Effector CD4-positive, alpha-beta T cell (primary cell): Measurements from ENCODE around the gene CCDC78.

ENCODE experiments used
- DNase-seq: peaks from one replicate; pipeline ENCODE4 v3.0.0-alpha.2; 2020
- total RNA-seq: gene quantifications from one replicate; lab custom pipeline; 2026; lab: John Stamatoyannopoulos, UW

CCDC78 gene
- total RNA-seq: 4.7 reads per million, percentile 18 among the genes with 10 or more reads in this experiment

DNA sequence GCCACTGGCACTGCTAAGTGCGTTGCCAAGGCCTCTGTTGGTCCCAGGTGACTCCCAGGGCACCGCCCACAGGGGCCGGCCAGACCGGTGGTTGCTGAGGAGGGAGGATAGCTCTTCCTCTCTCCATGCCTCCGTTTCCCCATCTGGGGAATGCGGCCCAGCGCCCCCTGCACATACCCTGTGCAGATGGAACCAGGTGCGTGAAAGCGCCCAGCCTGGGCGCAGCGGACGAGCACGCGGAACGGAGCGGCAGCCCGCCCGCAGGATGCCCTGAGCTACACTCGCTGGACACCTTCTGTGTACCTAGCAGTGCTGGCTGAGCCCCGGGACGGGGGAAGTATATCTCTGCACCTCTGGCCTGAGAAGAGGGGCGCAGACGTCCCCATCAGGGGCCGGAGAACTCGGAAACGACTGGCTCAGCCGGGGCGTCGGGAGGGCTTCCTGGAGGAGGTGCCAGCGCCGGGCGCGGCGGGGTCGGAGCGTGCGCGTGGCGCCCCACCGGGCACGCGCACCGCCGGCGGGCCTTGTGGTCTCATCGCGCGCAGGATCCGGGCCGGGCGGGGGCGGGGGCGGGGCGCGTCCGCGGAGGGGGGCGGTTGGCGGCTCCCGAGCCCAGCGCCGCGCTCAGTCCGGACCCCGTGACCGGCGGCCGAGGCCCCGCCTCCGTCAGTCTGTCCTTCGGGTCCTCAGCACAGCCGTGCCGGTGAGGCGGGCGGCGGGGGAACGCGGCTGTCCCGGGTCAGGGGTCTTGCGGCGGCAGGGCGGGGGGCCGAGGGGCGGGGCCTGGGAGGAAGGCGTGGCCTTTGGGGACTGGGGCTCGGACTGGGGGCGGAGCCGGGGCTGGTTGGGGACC is at the start of gene CCDC78, which contains the start of gene HAGHL:
CCDC78 (minus strand) TSS at position 6 of the 853 bp plus-strand sequence. CDS start 76 bp downstream, outside the sequence.
HAGHL (plus strand) TSS at position 669 of the 853 bp plus-strand sequence. CDS start 404 bp downstream, outside the sequence.
- peak; percentile 34 for DNase-seq

DNA sequence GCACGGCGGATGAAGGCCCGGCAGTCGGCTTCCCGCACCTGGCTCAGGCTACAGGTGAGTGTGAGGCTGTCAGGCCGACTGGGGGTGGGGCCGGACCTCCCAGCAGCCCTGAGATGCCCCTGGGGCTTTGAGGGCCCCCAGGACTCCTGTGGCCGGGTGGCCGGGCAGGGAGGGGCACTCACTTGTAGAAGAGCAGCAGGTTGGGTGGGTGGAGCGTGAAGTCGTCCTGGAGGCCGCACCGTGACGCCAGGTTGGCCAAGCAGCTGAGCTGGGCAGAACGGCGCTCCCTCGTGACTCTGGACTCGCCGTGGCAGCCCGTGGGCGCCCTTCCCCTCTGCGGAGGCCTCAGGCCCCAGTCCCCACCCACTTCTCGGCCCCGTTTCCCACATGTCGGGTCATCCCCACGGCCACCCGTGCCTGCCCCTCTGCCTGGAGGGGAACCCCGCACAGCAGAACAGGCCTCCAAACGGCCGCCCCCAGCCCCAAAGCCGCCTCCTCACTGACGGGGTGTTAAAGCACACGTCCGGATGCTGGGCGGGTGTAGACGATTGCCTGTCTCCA is 49.1 kb upstream of the CCDC78 start:
- DNase-seq: no peak

DNA sequence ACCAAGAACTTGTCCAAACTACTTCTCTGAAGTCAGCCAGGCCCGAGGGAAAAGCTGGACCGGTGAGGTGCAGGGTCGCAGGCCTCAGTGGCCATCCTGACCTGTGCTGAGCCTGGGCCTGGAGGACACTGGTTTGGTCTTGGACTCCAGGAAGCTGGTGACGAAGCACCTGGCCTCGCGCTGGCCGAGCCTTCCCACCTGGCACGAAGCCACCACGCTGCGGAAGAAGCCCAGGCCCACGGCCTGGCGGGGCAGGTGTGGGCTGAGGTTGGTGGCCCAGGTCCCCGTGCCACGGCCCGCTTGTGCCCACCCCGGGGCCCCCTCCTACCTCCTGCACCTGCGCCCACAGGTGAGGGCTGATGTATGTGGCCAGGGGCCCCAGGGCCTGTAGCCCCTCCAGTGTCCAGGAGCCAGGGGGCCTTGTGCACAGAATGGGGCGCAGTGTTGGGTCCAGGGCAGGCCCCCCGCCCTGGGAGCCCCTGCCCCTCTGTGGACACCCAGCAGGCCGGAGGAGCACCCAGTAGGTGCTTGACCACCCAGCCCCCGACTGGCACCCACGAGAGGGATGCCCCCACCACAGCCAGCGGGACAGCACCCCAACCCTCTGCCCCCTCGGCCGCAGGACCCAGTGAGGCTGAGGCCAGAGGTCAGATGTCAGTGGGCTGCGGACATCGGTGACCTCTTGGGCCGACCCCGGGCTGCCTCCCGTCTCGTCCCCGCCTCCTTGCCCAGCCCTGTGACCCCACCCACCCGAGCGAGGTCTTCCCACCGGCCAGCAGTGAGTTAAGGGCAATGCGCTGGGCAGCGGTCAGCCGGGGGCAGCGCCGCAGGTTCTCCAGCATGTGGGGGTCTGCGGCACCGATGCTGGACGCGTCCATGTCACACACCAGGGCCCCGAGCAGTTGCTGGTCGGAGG is 48.1 kb upstream of the CCDC78 start:
- DNase-seq: no peak

DNA sequence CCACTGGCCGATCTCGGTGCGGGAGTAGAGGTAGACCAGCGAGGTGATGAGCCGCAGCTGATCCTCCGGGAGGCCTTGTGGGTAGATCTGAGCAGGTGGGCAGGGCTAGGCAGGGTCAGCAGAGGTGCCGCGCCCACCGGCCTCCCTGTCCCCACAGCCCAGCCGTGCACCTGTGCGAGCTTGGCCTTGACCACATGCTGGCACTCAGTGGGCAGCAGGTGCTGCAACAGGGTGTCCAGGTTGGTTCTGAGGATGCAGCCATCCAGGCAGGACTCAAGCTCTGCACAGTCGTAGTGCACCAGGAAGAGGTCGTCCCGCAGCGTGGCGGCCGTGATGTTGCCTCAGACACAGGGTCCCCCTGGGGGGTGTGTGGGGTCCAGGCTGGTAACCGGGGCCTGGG is 46.7 kb upstream of the CCDC78 start:
- no peak for DNase-seq

DNA sequence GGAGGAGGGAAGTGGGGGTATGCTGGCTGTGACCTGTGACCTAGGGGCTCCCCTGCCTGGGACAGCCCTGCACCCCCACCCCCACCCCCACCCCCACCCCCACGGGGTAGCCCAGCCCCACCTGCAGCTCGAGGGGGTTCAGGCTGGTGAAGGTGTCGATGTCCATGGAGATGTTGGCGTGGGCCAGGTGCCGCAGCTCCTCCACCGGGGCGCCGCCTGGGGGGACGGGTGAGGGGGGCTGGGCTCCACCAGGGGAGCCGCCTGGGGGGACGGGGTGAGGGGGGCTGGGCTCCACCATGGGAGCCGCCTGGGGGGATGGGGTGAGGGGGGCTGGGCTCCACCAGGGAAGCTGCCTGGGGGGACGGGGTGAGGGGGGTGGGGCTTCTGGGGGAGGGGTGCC is 44.2 kb upstream of the CCDC78 start:
- no peak for DNase-seq

DNA sequence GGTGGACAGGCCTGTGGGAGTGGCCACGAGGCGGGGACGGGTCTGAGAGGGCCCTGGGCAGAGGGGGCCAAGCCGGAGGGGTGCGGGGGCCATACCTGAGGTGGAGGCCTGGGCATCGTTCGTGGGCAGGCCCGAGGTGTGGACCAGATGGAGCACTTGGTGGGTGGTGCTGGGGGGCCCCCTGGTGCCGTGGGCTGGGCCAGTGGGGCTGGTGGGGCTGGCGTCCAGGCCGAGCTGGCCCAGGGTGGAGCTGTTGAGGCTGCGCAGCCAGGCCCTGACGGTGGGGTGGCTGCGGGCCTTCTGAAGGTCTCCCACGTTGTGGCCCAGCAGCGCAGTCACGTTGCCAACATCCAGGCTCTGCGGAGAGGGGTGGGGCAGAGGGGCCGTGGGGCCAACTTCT is 43.7 kb upstream of the CCDC78 start:
- no peak for DNase-seq

DNA sequence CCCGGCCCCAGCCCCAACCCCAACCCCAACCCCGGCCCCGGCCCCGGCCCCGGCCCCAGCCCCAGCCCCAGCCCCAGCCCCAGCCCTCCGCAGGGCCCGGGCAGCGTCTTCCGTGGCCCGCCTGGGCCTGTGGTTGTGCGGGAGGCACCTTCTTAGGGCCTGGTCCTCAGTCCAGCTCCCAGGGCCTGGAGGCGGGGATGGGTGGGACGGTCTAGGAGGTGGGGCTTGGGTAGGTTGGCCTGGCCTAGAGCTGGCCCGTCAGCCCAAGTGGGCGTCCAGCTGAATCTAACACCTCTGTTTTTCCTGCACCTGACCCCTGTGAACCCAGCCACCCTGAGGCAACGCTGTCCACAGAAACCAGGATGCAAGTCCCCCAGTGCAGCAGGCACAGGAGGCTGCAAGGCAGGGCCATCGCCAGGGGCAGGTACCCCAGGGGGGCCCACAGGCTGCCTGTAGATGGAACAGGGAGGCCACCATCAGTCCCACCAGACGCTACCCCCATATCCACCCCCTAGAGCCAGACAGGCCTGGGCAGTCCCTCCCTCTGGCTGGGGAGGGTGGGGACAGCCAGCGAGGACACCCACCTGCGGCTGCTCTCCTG is 43.0 kb upstream of the CCDC78 start:
- no peak for DNase-seq

DNA sequence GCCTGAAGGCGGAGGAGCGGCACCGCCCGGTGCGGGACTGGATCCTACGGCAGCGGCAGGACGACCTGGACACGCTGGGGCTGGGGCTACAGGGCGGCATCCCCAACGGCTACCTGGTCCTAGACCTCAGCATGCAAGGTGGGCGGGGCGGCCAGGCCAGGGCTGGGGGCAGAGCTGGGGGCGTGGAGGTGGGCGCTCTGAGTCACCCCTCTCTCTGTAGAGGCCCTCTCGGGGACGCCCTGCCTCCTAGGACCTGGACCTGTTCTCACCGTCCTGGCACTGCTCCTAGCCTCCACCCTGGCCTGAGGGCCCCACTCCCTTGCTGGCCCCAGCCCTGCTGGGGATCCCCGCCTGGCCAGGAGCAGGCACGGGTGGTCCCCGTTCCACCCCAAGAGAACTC is 42.2 kb upstream of the CCDC78 start:
- no peak for DNase-seq

DNA sequence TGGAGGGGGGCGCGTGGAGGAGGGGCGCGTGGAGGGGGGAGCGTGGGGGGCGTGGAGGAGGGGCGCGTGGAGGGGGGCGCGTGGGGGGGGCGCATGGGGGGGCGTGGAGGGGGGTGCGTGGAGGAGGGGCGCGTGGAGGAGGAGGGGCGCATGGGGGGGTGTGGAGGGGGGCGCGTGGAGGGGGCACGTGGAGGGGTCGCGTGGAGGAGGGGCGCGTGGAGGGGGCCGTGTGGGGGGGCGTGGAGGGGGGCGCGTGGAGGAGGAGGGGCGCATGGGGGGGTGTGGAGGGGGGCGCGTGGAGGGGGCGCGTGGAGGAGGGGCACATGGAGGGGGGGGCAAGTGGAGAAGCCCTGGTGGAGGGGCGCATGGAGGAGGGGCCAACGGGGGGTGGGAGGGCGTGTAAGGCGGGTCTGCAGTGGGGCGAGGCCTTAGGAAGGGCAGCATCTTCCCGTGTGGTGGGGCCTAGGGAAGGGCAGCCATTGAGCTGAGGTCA is 41.5 kb upstream of the CCDC78 start:
- no peak for DNase-seq

DNA sequence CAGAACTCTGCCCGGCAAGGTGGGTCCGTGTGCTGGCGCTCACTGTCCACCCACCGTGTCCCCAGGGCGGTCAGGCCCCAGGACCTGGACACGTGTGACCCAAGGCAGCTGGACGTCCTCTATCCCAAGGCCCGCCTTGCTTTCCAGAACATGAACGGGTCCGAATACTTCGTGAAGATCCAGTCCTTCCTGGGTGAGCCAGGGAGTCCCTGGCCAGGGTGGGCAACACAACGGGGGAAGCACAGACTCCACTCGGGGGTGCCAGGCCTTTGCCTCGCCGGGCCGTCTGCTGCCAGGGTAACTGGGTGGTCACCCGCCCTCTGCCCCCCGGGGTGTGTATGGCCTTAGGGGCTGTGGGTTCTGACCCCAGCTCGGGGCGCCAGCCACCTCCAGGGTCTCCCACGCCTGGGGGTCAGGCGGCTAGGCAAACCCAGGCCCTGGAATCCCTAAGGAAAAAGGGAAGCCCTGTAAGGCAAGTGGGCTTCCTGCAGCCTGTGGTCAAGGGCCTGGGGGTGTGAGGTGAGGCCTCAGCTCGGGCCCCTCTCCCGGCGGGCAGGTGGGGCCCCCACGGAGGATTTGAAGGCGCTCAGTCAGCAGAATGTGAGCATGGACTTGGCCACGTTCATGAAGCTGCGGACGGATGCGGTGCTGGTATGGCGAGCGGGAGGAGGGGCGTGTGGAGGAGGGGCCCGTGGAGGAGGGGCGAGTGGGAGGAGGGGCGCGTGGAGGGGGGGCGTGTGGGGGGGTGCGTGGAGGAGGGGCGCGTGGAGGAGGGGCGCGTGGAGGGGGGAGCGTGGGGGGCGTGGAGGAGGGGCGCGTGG is 40.8 kb upstream of the CCDC78 start:
- DNase-seq: no peak

DNA sequence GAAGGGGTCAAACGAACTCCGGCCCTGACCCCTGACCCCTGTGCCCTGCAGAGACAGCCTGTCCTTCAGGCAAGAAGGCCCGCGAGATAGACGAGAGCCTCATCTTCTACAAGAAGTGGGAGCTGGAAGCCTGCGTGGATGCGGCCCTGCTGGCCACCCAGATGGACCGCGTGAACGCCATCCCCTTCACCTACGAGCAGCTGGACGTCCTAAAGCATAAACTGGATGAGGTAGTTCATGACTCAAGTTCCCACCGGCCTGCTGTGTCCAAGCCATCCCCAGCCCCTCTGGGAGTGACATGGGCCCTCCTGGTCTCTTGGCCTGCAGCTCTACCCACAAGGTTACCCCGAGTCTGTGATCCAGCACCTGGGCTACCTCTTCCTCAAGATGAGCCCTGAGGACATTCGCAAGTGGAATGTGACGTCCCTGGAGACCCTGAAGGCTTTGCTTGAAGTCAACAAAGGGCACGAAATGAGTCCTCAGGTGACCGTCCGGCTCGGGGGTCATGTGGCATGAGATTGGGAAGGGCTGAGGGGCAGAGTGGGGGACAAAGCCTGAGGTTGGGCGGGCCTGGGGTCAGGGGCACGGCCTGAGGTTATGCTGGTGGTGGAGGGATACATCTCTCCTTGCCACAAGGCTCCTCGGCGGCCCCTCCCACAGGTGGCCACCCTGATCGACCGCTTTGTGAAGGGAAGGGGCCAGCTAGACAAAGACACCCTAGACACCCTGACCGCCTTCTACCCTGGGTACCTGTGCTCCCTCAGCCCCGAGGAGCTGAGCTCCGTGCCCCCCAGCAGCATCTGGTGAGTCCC is 40.0 kb upstream of the CCDC78 start:
- no peak for DNase-seq

DNA sequence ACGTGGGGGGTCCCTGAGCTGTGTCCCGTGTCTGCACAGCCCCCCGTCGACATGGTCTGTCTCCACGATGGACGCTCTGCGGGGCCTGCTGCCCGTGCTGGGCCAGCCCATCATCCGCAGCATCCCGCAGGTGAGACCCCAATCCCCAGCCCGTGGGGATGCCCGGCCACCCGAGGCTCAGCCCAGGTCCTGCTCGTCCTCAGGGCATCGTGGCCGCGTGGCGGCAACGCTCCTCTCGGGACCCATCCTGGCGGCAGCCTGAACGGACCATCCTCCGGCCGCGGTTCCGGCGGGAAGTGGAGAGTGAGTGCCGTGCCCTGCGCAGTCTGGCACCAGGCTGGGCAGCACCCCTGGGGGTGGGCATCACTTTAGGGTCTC is 39.2 kb upstream of the CCDC78 start:
- DNase-seq: no peak

DNA sequence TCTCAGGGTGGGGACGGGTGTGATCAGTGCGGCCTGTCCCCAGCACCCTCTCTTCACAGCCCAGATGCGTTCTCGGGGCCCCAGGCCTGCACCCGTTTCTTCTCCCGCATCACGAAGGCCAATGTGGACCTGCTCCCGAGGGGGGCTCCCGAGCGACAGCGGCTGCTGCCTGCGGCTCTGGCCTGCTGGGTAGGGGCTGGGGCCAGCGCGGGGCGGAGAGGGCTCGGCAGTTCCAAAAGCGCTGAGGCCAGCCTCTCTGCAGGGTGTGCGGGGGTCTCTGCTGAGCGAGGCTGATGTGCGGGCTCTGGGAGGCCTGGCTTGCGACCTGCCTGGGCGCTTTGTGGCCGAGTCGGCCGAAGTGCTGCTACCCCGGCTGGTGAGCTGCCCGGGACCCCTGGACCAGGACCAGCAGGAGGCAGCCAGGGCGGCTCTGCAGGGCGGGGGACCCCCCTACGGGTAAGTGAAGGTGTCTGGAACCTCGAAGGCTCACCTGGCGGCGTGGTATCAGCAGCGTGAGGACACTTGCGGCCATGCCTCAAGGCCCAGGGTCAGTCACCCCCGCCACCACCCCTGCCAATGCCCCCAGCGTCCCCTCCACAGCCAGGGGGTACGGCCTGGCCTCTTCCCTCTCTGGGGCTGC is 38.7 kb upstream of the CCDC78 start:
- no peak for DNase-seq

DNA sequence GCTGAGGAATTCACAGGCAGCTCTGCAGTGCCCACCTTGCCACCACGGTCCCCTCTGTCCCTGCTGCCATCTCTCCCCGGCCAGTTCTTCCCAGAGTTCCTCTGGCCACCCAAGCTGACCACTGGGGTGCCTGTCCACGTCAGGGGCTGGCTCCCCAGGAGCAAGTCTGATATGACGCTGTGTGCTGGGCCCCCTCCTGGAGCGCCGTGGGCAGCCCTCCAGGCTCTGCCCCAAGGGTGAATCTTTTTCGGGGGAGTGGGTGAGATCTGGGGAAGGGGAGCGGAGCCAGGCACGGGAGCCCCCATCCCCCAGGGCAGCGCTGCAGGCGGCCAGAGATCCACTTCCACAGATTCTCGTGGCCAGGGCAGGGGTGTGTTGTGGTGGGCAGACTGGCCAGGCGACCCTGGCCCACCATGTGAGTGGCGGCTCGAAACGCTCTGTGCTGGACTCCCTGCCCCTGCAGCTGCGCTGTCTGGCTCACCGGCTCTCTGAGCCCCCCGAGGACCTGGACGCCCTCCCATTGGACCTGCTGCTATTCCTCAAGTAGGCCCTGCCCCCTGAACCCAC is 38.0 kb upstream of the CCDC78 start:
- DNase-seq: no peak

DNA sequence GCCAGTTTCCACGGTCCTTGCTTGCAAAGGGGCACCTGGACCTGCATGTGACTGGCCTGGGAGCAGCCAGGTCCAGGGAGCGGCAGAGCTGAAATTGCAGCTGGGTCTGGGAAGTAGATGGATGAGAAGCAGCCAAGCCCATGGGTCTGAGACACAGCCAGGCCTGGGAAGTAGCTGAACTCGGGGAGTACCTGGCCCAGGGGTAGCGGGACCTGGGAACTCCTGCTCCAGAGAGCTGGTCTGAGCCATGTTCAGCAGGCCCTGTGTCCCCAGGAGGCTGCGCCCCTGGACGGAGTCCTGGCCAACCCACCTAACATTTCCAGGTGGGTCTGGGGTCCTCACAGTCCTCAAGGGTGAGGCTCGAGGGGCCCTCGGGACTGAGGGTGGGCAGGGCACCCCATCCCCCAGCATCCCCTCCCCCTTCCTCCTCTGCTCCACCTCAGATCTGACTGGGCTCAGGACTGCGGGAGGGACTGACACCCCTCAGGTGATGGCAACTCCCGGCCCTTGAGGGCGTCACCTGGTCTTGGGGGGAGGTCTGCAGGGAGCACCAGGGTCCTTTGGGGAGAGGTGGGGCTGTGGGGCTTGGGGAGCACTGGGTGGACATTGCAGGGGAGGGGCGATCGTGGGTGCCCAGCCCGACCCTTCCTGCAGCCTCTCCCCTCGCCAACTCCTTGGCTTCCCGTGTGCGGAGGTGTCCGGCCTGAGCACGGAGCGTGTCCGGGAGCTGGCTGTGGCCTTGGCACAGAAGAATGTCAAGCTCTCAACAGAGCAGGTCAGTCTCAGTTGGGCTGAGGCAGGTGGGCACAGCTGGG is 37.3 kb upstream of the CCDC78 start:
- DNase-seq: no peak

DNA sequence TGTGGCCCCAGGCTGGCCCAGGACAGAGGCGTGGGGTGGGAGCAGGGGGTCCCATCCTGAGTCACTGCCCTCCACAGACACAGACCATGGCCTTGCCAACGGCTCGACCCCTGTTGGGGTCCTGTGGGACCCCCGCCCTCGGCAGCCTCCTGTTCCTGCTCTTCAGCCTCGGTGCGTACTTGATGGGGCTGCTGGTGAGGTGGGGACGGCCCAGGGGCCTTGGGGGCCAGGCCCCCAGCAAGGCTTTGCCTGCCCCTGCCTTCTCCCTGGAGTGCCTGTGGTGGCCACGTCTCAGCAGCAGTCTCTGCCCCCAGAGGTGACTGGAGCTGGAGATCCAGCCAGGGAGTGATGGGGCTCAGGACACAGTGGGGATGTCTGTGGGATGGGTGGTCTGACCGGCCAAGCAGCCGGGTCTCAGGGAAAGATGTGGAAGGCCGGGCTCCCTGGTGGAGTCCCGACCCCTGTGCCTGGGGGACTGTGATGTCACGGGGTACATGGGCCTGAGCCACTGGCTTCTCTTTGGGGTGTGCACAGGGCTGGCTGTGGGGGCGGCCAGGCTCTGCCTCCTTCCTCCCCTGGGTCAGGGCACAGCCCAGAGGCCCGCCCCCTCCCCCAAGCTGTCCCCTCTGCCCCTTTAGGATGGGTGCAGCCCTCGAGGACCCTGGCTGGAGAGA is 36.5 kb upstream of the CCDC78 start:
- DNase-seq: no peak

DNA sequence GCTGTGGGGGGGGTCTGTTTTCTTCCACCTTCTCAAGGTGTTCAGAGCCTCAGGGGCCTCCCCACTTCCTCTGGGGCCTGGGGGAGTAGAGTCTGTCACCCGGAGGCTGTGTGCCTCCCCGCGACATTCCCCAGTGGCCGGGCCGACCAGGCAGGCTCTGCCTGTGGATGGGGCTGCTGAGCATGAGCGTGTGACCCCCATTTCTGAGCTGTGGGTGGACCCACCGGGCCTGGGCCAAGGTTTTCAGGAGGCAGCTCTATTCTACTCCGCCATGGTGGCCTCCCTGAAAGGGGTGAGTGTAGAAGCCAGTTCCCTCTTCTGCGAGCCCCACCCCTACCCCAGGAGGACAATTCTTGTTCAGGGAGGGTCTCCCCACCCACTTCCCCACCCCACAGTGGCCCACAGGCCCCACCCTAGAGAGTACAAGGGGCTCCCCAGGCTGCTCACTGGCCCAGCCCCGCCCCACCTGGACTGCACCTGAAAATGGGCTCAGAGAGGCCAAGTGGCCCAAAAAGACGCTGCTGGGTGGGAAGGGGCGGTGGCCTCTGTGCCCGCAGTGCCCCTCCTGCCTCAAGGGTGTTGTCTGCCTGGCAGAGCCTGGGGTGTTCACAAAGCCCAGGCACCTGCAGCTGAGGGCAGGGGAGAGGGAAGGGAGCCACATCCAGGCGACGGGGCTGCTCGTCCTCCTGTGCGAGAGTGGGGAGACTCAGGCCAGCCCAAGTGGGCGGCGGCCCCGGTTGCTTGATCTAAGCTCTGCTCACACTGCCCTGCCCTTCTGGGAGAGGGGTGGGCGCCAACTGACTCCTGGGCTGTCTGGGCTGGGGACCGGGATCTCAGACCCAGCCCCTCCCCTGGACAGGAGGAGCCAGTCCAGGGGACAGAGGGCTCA is 35.6 kb upstream of the CCDC78 start:
- DNase-seq: no peak
